ENCODE measurements around the gene VPS35L. TPM values are rescaled to one million over a fixed set of nuclear protein-coding genes. Genes with fewer than 3 reads are reported as not detected.
A peak's percentile ranks its signal among the peaks of the same experiment; 100 is the strongest.
"Not testable (repeated sequence)": the region's sequence is repeated elsewhere in the genome, so short reads cannot be mapped to it uniquely, and the experiment has no call there.

Gene VPS35L
- total RNA-seq, 1 donor from 2014 or later, result 33.2 TPM

GRCh38 chr16:19528666-19529065 is 26.8 kb upstream of the VPS35L start:
- no peak for DNase-seq (ENCODE audit: low read depth in 2 of 2)

GRCh38 chr16:19532601-19533000 is 22.9 kb upstream of the VPS35L start:
- DNase-seq (ENCODE audit: low read depth in 2 of 2), result no peak

GRCh38 chr16:19540241-19540970 is 15.1 kb upstream of the VPS35L start:
- DNase-seq (ENCODE audit: low read depth in 2 of 2), result no peak

GRCh38 chr16:19542138-19542821 is 13.2 kb upstream of the VPS35L start:
- peak; percentile 52 to 61 for DNase-seq (ENCODE audit: low read depth in 2 of 2)

- not testable (repeated sequence) for DNase-seq (ENCODE audit: low read depth in 2 of 2)
These were observed 12.1 kb upstream of the VPS35L start for GRCh38 chr16:19543278-19543996.

GRCh38 chr16:19548144-19548543 is 7.4 kb upstream of the VPS35L start:
- DNase-seq (ENCODE audit: low read depth in 2 of 2), result no peak

- DNase-seq (ENCODE audit: low read depth in 2 of 2), result no peak
These were observed 5.8 kb upstream of the VPS35L start for GRCh38 chr16:19549673-19550072.

- DNase-seq (ENCODE audit: low read depth in 2 of 2), result peak in 1 of 2 donors; percentile 39
These were observed 652 bp downstream of the VPS35L start for GRCh38 chr16:19555938-19556771.

- DNase-seq (ENCODE audit: low read depth in 2 of 2), result peak; percentile 51 to 71
These were observed 3.9 kb downstream of the VPS35L start for GRCh38 chr16:19559242-19559910.

GRCh38 chr16:19560078-19560477 is 4.6 kb downstream of the VPS35L start:
- no peak for DNase-seq (ENCODE audit: low read depth in 2 of 2)

GRCh38 chr16:19563377-19563776 is 7.9 kb downstream of the VPS35L start:
- DNase-seq (ENCODE audit: low read depth in 2 of 2), result no peak

GRCh38 chr16:19566362-19566761 is 10.9 kb downstream of the VPS35L start:
- no peak for DNase-seq (ENCODE audit: low read depth in 2 of 2)

- no peak for DNase-seq (ENCODE audit: low read depth in 2 of 2)
These were observed 12.1 kb downstream of the VPS35L start for GRCh38 chr16:19567560-19567959.

- DNase-seq (ENCODE audit: low read depth in 2 of 2), result no peak
These were observed 18.5 kb downstream of the VPS35L start for GRCh38 chr16:19573997-19574396.

- DNase-seq (ENCODE audit: low read depth in 2 of 2), result no peak
These were observed 19.1 kb downstream of the VPS35L start for GRCh38 chr16:19574615-19575014.

- no peak for DNase-seq (ENCODE audit: low read depth in 2 of 2)
These were observed 23.0 kb downstream of the VPS35L start for GRCh38 chr16:19578378-19578971.

GRCh38 chr16:19582050-19582831 is 26.7 kb downstream of the VPS35L start:
- no peak for DNase-seq (ENCODE audit: low read depth in 2 of 2)

- peak; percentile 74 to 83 for DNase-seq (ENCODE audit: low read depth in 2 of 2)
These were observed 28.3 kb downstream of the VPS35L start for GRCh38 chr16:19583665-19584300.

GRCh38 chr16:19588661-19589060 is 33.2 kb downstream of the VPS35L start:
- peak; percentile 37 to 70 for DNase-seq (ENCODE audit: low read depth in 2 of 2)

All from dermis microvascular lymphatic vessel endothelial cell (primary cell).